C4-2B (cell line): ENCODE results near the gene GNB1.

Experiments
- H3K27ac ChIP-seq: fragments of 450-650 bp; 2 replicates; pipeline ENCODE4 v1.5.1; 2017
- ZFX ChIP-seq: fragments of 450-650 bp; IDR thresholded peaks from 2 replicates; pipeline ENCODE4 v1.6.1; 2017
- TF ChIP-seq, protein P1 (sequence below): fragments of 450-650 bp; conservative IDR thresholded peaks from 2 replicates; pipeline ENCODE4 v1.5.1; 2017; ENCODE audit warnings: mild to moderate bottlenecking

Gene GNB1

GRCh38 chr1:1890506-1891348 lies at the start of gene GNB1:
TSS of gene GNB1 (minus strand) at chr1:1891087. CDS start at chr1:1825453, 65,634 bp downstream.
- H3K27ac ChIP-seq, result peak within 1 kb of the TSS; percentile 83
- TF ChIP-seq, protein P1, sequence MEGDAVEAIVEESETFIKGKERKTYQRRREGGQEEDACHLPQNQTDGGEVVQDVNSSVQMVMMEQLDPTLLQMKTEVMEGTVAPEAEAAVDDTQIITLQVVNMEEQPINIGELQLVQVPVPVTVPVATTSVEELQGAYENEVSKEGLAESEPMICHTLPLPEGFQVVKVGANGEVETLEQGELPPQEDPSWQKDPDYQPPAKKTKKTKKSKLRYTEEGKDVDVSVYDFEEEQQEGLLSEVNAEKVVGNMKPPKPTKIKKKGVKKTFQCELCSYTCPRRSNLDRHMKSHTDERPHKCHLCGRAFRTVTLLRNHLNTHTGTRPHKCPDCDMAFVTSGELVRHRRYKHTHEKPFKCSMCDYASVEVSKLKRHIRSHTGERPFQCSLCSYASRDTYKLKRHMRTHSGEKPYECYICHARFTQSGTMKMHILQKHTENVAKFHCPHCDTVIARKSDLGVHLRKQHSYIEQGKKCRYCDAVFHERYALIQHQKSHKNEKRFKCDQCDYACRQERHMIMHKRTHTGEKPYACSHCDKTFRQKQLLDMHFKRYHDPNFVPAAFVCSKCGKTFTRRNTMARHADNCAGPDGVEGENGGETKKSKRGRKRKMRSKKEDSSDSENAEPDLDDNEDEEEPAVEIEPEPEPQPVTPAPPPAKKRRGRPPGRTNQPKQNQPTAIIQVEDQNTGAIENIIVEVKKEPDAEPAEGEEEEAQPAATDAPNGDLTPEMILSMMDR, result no peak
- TF ChIP-seq ZFX, result peak; percentile 21; the same call in 1 of the 2 replicates

GRCh38 chr1:1940123-1940425 lies 49.2 kb upstream of the GNB1 start:
- no peak overlapping the region for H3K27ac ChIP-seq
- TF ChIP-seq, protein P1, result no peak
- no peak for TF ChIP-seq ZFX

- no peak for TF ChIP-seq ZFX
- TF ChIP-seq, protein P1, result no peak
- no peak overlapping the region for H3K27ac ChIP-seq
Measured at GRCh38 chr1:1939296-1940122, 48.6 kb upstream of the GNB1 start.

GRCh38 chr1:1938613-1939295 lies 47.9 kb upstream of the GNB1 start:
- TF ChIP-seq, protein P1, result no peak
- TF ChIP-seq ZFX, result no peak
- no peak overlapping the region for H3K27ac ChIP-seq

DNA sequence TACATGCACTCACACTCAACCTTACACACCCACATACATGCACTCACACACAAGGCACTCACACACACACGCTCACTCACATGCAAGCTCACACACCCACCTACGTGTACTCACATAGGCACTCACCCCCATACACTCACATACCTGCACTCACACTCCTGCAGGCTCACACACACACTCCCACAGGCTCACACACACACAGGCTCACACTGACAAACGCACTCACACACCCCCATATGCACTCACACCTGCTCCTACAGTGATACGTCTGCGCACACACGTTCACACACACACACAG lies 47.3 kb upstream of the GNB1 start:
- no peak overlapping the region for H3K27ac ChIP-seq
- TF ChIP-seq ZFX, result no peak
- TF ChIP-seq, protein P1, result no peak

- TF ChIP-seq, protein P1, result no peak
- TF ChIP-seq ZFX, result no peak
- H3K27ac ChIP-seq, result no peak overlapping the region
Measured at GRCh38 chr1:1937549-1938275, 46.8 kb upstream of the GNB1 start.
